HCT116 (cell line): ENCODE data around the gene SEMA4C. TPM values are rescaled to one million over a fixed set of nuclear protein-coding genes. Genes with fewer than 3 reads are reported as not detected.

Experiments
- ATAC-seq: fragments of 200-7000 bp; cut with Tn5 transposase; 2 replicates; pipeline ENCODE4 v1.9.1; 2020; ENCODE audit warnings: mild to moderate bottlenecking, moderate library complexity
- BruUV-seq: library from RNA; stranded (reverse); fragments of 400-500 nt; replicated peaks from 2 replicates; lab custom pipeline; 2021; lab: Mats Ljungman, UMichigan
- CTCF ChIA-PET: fragments of 300-600 bp; sonication (Branson Sonifier 250); formaldehyde crosslinking; loops from one replicate; lab custom pipeline; 2021; ENCODE audit warnings: antibody characterized with exemption; lab: Charles Lee
- POLR2A ChIA-PET: fragments of 300-600, 350-600 bp; sonication (Branson Sonifier 250); formaldehyde crosslinking; loops from one replicate; lab custom pipeline; 2021; ENCODE audit warnings: antibody characterized with exemption; lab: Charles Lee
- RAD21 ChIA-PET, 2 experiments: fragments of 300-600 bp; sonication (Branson Sonifier 250); formaldehyde crosslinking; loops; one replicate each; lab custom pipeline; 2023; ENCODE audit warnings: low total read pairs in 2 of 2; ENCODE audit not compliant: uncharacterized antibody in 2 of 2, unreplicated experiment in 2 of 2, low non-redundant PET in 1 of 2; lab: Charles Lee
- DNase-seq: peaks from one replicate; pipeline ENCODE4 v3.0.0-alpha.2; 2010; ENCODE audit warnings: low read depth, low spot score
- H2AFZ ChIP-seq: fragments of 200-600 bp; shearing (Covaris generic), sonication (generic); 2 replicates; pipeline ENCODE4 v1.6.1; 2017; ENCODE audit warnings: low read depth, mixed run types, mixed read lengths, antibody characterized with exemption, low read length; ENCODE audit not compliant: poor library complexity, severe bottlenecking
- H3K27ac ChIP-seq: 2 replicates; pipeline ENCODE4 v1.5.1; 2012; ENCODE audit warnings: low read depth, low read length
- H3K27me3 ChIP-seq: fragments of 200-600 bp; sonication (generic); 2 replicates; pipeline ENCODE4 v1.6.1; 2016; ENCODE audit warnings: mixed run types, low read length, mixed read lengths; ENCODE audit not compliant: insufficient read depth
- H3K36me3 ChIP-seq, 2 experiments: fragments of 200-500 bp in 1 of 2; fragments of 200-600 bp in 1 of 2; sonication (Bioruptor generic) in 1 of 2; sonication (generic) in 1 of 2; 2 replicates each; pipeline versions ENCODE4 v1.5.1 to v1.6.1; 2014 to 2016; ENCODE audit warnings: low read length in 2 of 2, inconsistent platforms in 1 of 2, mixed read lengths in 1 of 2, mixed run types in 1 of 2; ENCODE audit not compliant: insufficient read depth in 2 of 2, control insufficient read depth in 1 of 2
- H3K4me1 ChIP-seq, 2 experiments: fragments of 200-600 bp in 1 of 2; sonication (generic) in 1 of 2; 2 replicates each; pipeline versions ENCODE4 v1.5.1 to v1.6.1; 2012 to 2017; ENCODE audit warnings: low read length in 2 of 2, inconsistent platforms in 1 of 2, mild to moderate bottlenecking in 1 of 2, mixed read lengths in 1 of 2, mixed run types in 1 of 2, moderate library complexity in 1 of 2; ENCODE audit not compliant: insufficient read depth in 2 of 2, control insufficient read depth in 1 of 2
- H3K4me2 ChIP-seq: fragments of 200-600 bp; sonication (generic); 2 replicates; pipeline ENCODE4 v1.6.1; 2017; ENCODE audit warnings: mixed run types, low read length, mixed read lengths
- H3K4me3 ChIP-seq, 2 experiments: fragments of 200-600 bp in 1 of 2; sonication (generic) in 1 of 2; replicated peaks in 1 of 2; 2 replicates each; pipeline ENCODE4 v1.5.1; 2011 to 2016; ENCODE audit warnings: low read length in 2 of 2, control low read depth in 1 of 2, low read depth in 1 of 2, mild to moderate bottlenecking in 1 of 2, mixed read lengths in 1 of 2, mixed run types in 1 of 2
- H3K79me2 ChIP-seq: fragments of 200-600 bp; sonication (generic); 2 replicates; pipeline ENCODE4 v1.6.1; 2017; ENCODE audit warnings: mild to moderate bottlenecking, mixed run types, low read length, moderate library complexity, mixed read lengths; ENCODE audit not compliant: insufficient read depth
- H3K9ac ChIP-seq: fragments of 200-600 bp; sonication (generic); 2 replicates; pipeline ENCODE4 v1.6.1; 2016; ENCODE audit warnings: low read length, mixed read lengths
- H3K9me2 ChIP-seq: fragments of 200-600 bp; sonication (generic), shearing (Covaris generic); 2 replicates; pipeline ENCODE4 v1.6.1; 2017; ENCODE audit warnings: mixed run types, mild to moderate bottlenecking, moderate library complexity; ENCODE audit not compliant: insufficient read depth
- H3K9me3 ChIP-seq, 2 experiments: fragments of 200-500 bp in 1 of 2; fragments of 200-600 bp in 1 of 2; sonication (Bioruptor generic) in 1 of 2; sonication (generic) in 1 of 2; 2 replicates each; pipeline ENCODE4 v1.6.1; 2014 to 2017; ENCODE audit warnings: low read length in 2 of 2, mixed read lengths in 2 of 2, inconsistent platforms in 1 of 2, low read depth in 1 of 2, mild to moderate bottlenecking in 1 of 2, mixed run types in 1 of 2, moderate library complexity in 1 of 2; ENCODE audit not compliant: control insufficient read depth in 1 of 2, insufficient read depth in 1 of 2
- H4K20me1 ChIP-seq: fragments of 200-600 bp; sonication (generic), shearing (Covaris generic); 2 replicates; pipeline ENCODE4 v1.6.1; 2017; ENCODE audit warnings: mixed run types, mild to moderate bottlenecking, moderate library complexity; ENCODE audit not compliant: insufficient read depth
- EZH2phosphoT487 ChIP-seq: fragments of 200-600 bp; IDR thresholded peaks from 2 replicates; pipeline ENCODE4 v1.6.1; 2018; ENCODE audit warnings: antibody characterized with exemption, borderline replicate concordance
- intact Hi-C: fragments of 100-400 bp; cut with micrococcal nuclease; formaldehyde crosslinking; loops from 2 replicates; pipeline ENCODE4 v1.10.0; 2022
- total RNA-seq: library from RNA; stranded (reverse); gene quantifications from one replicate; pipeline ENCODE4 v1.2.1, GENCODE V29; 2021; ENCODE audit not compliant: unreplicated experiment

Gene SEMA4C
- total RNA-seq, 1 experiment from 2014 or later = 25.4 TPM

GRCh38 chr2:96809951-96810782, 59.7 kb downstream of the SEMA4C start:
- intact Hi-C loops = no loop called here
- Histone ChIP-seq H2AFZ (no peak overlapping the region), H3K4me3 (no peak overlapping the region), H3K36me3 (no peaks in the 10 kb centered on the region; a peak in 1 of 4 replicates), H3K9ac (no peak overlapping the region), H3K27me3 (no peaks in the 10 kb centered on the region), H3K9me2 (no peaks in the 10 kb centered on the region), H3K4me1 (peaks cover 1 to 3% of the 10 kb centered on the region in 2 experiments; a peak in 1 of 4 replicates), H4K20me1 (no peaks in the 10 kb centered on the region), H3K9me3 (no peaks in the 10 kb centered on the region), H3K79me2 (no peaks in the 10 kb centered on the region), H3K4me2 (no peak overlapping the region), H3K27ac (no peak overlapping the region)
- no peak for TF ChIP-seq EZH2phosphoT487
- ATAC-seq (no peak), DNase-seq (no peak)
- ChIA-PET RAD21 (no interaction called here), POLR2A (no interaction called here), CTCF (no interaction called here)
- BruUV-seq = no TSS peak

Other genes starting within 250 kb of the SEMA4C start
- 35.8 TPM for gene KANSL3, start 231.8 kb downstream of the SEMA4C start, total RNA-seq
- 0.91 TPM for gene FER1L5, start 227.3 kb downstream of the SEMA4C start, total RNA-seq
- 15.2 TPM for gene LMAN2L, start 130.0 kb downstream of the SEMA4C start, total RNA-seq
- gene CNNM4, start 109.2 kb downstream of the SEMA4C start, total RNA-seq = 7.9 TPM
- gene CNNM3, start 53.8 kb downstream of the SEMA4C start, total RNA-seq = 31.1 TPM
- gene ANKRD23, start 26.1 kb downstream of the SEMA4C start, total RNA-seq = 1.4 TPM
- gene ANKRD39, start 12.1 kb downstream of the SEMA4C start, total RNA-seq = 24.2 TPM
- not detected for gene FAM178B, start 116.5 kb upstream of the SEMA4C start, total RNA-seq
- 25.3 TPM for gene FAHD2B, start 224.8 kb upstream of the SEMA4C start, total RNA-seq
- gene ANKRD36, start 243.1 kb upstream of the SEMA4C start, total RNA-seq = 16.5 TPM